SK-N-SH treated with all-trans-retinoic acid at 6 μM for 48 hours (cell line): Measurements from ENCODE around the gene HGFAC.

ENCODE experiments used
- ATAC-seq: fragments of 200-7000 bp; cut with Tn5 transposase; 3 replicates; pipeline ENCODE4 v1.9.1; 2020; ENCODE audit warnings: mild to moderate bottlenecking, moderate library complexity
- ARNTL ChIP-seq: fragments of 450-650 bp; formaldehyde crosslinking; IDR thresholded peaks from 2 replicates; pipeline ENCODE4 v1.5.0; 2020; ENCODE audit warnings: low read depth, mild to moderate bottlenecking, moderate library complexity, borderline replicate concordance
- CSDC2 ChIP-seq: fragments of 250-450 bp; sonication (Bioruptor Pico); IDR thresholded peaks from 2 replicates; pipeline ENCODE4 v1.5.0; 2020; ENCODE audit warnings: mild to moderate bottlenecking, moderate library complexity
- CSRNP3 ChIP-seq: fragments of 250-450 bp; sonication (Bioruptor Pico); IDR thresholded peaks from 2 replicates; pipeline ENCODE4 v1.5.1; 2021; ENCODE audit warnings: mild to moderate bottlenecking, moderate library complexity
- ESRRG ChIP-seq: fragments of 250-450 bp; sonication (Bioruptor Pico); IDR thresholded peaks from 2 replicates; pipeline ENCODE4 v1.6.1; 2021; ENCODE audit warnings: mild to moderate bottlenecking
- GLIS3 ChIP-seq: fragments of 250-450 bp; sonication (Bioruptor Pico); IDR thresholded peaks from 2 replicates; pipeline ENCODE4 v1.5.0; 2020; ENCODE audit warnings: mild to moderate bottlenecking, moderate library complexity
- ISL1 ChIP-seq: fragments of 250-450 bp; sonication (Bioruptor Pico); IDR thresholded peaks from 2 replicates; pipeline ENCODE4 v2.1.2; 2022; ENCODE audit warnings: mild to moderate bottlenecking, moderate library complexity
- OSR1 ChIP-seq: fragments of 250-450 bp; sonication (Bioruptor Pico); IDR thresholded peaks from 2 replicates; pipeline ENCODE4 v1.8.0; 2022; ENCODE audit warnings: moderate library complexity, mild to moderate bottlenecking, inconsistent platforms
- POU6F1 ChIP-seq: fragments of 250-450 bp; sonication (Bioruptor Pico); IDR thresholded peaks from 2 replicates; pipeline ENCODE4 v1.8.0; 2021; ENCODE audit warnings: low read depth, mild to moderate bottlenecking, moderate library complexity, borderline replicate concordance
- PPARA ChIP-seq: fragments of 250-450 bp; sonication (Bioruptor Pico); IDR thresholded peaks from 2 replicates; pipeline ENCODE4 v1.5.0; 2020; ENCODE audit warnings: mild to moderate bottlenecking, borderline replicate concordance
- RARB ChIP-seq: fragments of 250-450 bp; sonication (Bioruptor Pico); IDR thresholded peaks from 2 replicates; pipeline ENCODE4 v1.8.0; 2021; ENCODE audit warnings: mild to moderate bottlenecking, moderate library complexity
- TCF4 ChIP-seq: fragments of 250-450 bp; sonication (Bioruptor Pico); IDR thresholded peaks from 2 replicates; pipeline ENCODE4 v1.8.0; 2021; ENCODE audit warnings: mild to moderate bottlenecking, moderate library complexity, borderline replicate concordance
- TOX ChIP-seq: fragments of 250-450 bp; sonication (Bioruptor Pico); IDR thresholded peaks from 2 replicates; pipeline ENCODE4 v1.8.0; 2021; ENCODE audit warnings: mild to moderate bottlenecking, moderate library complexity, borderline replicate concordance
- TSHZ2 ChIP-seq: fragments of 250-450 bp; sonication (Bioruptor Pico); IDR thresholded peaks from 2 replicates; pipeline ENCODE4 v1.5.0; 2020; ENCODE audit warnings: mild to moderate bottlenecking, moderate library complexity
- ZC3H10 ChIP-seq: fragments of 250-450 bp; sonication (Bioruptor Pico); IDR thresholded peaks from 2 replicates; pipeline ENCODE4 v1.5.1; 2021; ENCODE audit warnings: mild to moderate bottlenecking, moderate library complexity
- ZFP3 ChIP-seq: fragments of 250-450 bp; sonication (Bioruptor Pico); IDR thresholded peaks from 2 replicates; pipeline ENCODE4 v1.5.0; 2020; ENCODE audit warnings: mild to moderate bottlenecking, moderate library complexity
- ZFP30 ChIP-seq: fragments of 450-650 bp; formaldehyde crosslinking; IDR thresholded peaks from 2 replicates; pipeline ENCODE4 v1.5.0; 2022; ENCODE audit warnings: mild to moderate bottlenecking, moderate library complexity
- ZNF565 ChIP-seq: fragments of 450-650 bp; formaldehyde crosslinking; conservative IDR thresholded peaks from 2 replicates; pipeline ENCODE4 v1.5.0; 2020; ENCODE audit warnings: low read depth, mild to moderate bottlenecking, moderate library complexity
- ZNF8 ChIP-seq: fragments of 450-650 bp; formaldehyde crosslinking; IDR thresholded peaks from 2 replicates; pipeline ENCODE4 v1.5.0; 2020; ENCODE audit warnings: mild to moderate bottlenecking, moderate library complexity
- TF ChIP-seq, protein P1 (sequence below): fragments of 250-450 bp; sonication (Bioruptor Pico); IDR thresholded peaks from 2 replicates; pipeline ENCODE4 v1.5.1; 2020; ENCODE audit warnings: low read depth, mild to moderate bottlenecking, moderate library complexity
- TF ChIP-seq, protein P2 (sequence below): fragments of 250-450 bp; sonication (Bioruptor Pico); IDR thresholded peaks from 2 replicates; pipeline ENCODE4 v1.8.0; 2020; ENCODE audit warnings: mild to moderate bottlenecking, moderate library complexity, borderline replicate concordance

Gene HGFAC

GRCh38 chr4:3469386-3470243 lies 27.8 kb downstream of the HGFAC start:
- TF ChIP-seq ESRRG (CRISPR knock-in tag) = no peak
- TF ChIP-seq OSR1 (CRISPR knock-in tag) = no peak
- no peak for TF ChIP-seq RARB (CRISPR knock-in tag)
- no peak for TF ChIP-seq ZNF8 (CRISPR knock-in tag)
- TF ChIP-seq, protein P1, sequence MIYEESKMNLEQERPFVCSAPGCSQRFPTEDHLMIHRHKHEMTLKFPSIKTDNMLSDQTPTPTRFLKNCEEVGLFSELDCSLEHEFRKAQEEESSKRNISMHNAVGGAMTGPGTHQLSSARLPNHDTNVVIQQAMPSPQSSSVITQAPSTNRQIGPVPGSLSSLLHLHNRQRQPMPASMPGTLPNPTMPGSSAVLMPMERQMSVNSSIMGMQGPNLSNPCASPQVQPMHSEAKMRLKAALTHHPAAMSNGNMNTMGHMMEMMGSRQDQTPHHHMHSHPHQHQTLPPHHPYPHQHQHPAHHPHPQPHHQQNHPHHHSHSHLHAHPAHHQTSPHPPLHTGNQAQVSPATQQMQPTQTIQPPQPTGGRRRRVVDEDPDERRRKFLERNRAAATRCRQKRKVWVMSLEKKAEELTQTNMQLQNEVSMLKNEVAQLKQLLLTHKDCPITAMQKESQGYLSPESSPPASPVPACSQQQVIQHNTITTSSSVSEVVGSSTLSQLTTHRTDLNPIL (CRISPR knock-in tag) = no peak
- TF ChIP-seq CSRNP3 (CRISPR knock-in tag) = no peak
- no peak for TF ChIP-seq GLIS3 (CRISPR knock-in tag)
- no peak for TF ChIP-seq ZC3H10
- no peak for TF ChIP-seq CSDC2 (CRISPR knock-in tag)
- no peak for TF ChIP-seq PPARA
- no peak for TF ChIP-seq TCF4 (CRISPR knock-in tag)
- no peak for TF ChIP-seq ZFP3 (CRISPR knock-in tag)
- TF ChIP-seq, all 23 proteins: peak for 0
- ATAC-seq = no peak

- no peak for TF ChIP-seq ZFP3 (CRISPR knock-in tag)
- no peak for TF ChIP-seq ZNF565
- TF ChIP-seq ISL1 = no peak
- no peak for TF ChIP-seq CSRNP3 (CRISPR knock-in tag)
- TF ChIP-seq ARNTL (CRISPR knock-in tag) = no peak
- TF ChIP-seq ZC3H10 = no peak
- no peak for TF ChIP-seq ZFP30 (CRISPR knock-in tag)
- TF ChIP-seq TOX (CRISPR knock-in tag) = no peak
- no peak for TF ChIP-seq ESRRG (CRISPR knock-in tag)
- no peak for TF ChIP-seq TSHZ2
- TF ChIP-seq GLIS3 (CRISPR knock-in tag) = no peak
- no peak for TF ChIP-seq POU6F1 (CRISPR knock-in tag)
- TF ChIP-seq, protein P2, sequence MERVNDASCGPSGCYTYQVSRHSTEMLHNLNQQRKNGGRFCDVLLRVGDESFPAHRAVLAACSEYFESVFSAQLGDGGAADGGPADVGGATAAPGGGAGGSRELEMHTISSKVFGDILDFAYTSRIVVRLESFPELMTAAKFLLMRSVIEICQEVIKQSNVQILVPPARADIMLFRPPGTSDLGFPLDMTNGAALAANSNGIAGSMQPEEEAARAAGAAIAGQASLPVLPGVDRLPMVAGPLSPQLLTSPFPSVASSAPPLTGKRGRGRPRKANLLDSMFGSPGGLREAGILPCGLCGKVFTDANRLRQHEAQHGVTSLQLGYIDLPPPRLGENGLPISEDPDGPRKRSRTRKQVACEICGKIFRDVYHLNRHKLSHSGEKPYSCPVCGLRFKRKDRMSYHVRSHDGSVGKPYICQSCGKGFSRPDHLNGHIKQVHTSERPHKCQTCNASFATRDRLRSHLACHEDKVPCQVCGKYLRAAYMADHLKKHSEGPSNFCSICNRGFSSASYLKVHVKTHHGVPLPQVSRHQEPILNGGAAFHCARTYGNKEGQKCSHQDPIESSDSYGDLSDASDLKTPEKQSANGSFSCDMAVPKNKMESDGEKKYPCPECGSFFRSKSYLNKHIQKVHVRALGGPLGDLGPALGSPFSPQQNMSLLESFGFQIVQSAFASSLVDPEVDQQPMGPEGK (CRISPR knock-in tag) = no peak
- ATAC-seq = no peak
These were observed 28.7 kb downstream of the HGFAC start for GRCh38 chr4:3470244-3471097.
